GM12873 (cell line): ENCODE results near the gene CPNE5.

Experiments used
- CTCF ChIP-seq: IDR thresholded peaks from 2 replicates; pipeline ENCODE4 v1.5.1; 2012; ENCODE audit warnings: low read depth, mild to moderate bottlenecking, moderate library complexity, low read length, control low read depth; ENCODE audit not compliant: insufficient read depth; ENCODE audit errors: missing control alignments

The CPNE5 gene

GRCh38 chr6:36800223-36801076 lies 38.8 kb downstream of the CPNE5 start:
- TF ChIP-seq CTCF = no peak

DNA sequence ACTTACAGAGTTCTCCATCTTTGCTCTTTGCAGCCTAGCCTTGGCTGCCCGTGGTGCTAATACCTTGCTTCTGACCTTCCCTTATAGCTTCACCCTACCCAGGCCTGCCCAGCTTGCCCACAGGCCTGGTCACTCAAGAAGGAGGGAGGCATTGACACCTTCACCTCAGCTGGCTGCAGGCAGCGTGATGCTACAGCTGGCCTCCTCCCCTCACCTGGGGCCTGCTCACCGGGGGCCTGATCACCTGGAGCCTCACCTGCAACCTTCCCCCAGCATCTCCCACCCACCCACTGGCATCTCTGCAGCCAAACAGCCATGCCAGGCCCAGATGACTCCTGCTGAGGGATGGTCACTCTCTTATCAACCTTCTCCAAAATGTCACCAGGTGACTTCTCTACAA lies 40.4 kb downstream of the CPNE5 start:
- no peak for TF ChIP-seq CTCF

DNA sequence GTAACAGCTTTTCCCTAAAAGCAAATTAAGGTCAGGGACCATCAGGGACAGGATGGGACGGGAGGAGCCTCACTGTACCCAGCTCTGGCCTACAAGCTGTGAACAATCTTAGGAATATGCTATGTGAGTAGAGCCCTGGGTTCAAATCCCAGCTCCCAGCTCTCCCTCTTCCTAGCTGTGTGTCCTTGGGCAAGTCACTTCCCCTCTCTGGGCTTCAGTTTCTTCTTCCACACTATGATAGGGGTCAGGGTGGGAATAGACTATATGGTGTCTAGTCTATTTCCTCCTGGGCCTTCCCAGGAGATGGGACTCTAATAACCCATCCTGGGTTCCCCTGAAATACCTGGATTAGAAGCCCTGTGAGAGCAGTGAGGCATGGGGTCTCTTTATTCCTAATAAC lies 41.6 kb downstream of the CPNE5 start:
- TF ChIP-seq CTCF = no peak

DNA sequence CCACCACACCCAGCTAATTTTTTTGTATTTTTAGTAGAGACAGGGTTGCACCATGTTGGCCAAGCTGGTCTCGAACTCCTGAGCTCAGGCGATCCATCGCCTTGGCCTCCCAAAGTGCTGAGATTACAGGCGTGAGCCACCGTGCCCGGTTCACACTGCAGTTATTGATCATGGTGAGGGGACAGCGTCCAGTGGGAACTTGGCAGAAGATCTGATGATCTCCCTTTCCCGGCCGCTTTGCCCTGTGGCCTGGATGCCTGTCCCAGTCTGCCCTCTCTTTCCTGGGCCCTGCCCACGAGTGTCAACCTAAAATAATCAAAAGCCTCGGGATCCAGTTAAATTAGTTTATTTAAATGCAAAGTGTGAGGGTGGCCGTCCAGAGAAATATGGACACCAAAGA lies 42.2 kb downstream of the CPNE5 start:
- no peak for TF ChIP-seq CTCF

- no peak for TF ChIP-seq CTCF
Measured at GRCh38 chr6:36794713-36795065, 44.6 kb downstream of the CPNE5 start.

DNA sequence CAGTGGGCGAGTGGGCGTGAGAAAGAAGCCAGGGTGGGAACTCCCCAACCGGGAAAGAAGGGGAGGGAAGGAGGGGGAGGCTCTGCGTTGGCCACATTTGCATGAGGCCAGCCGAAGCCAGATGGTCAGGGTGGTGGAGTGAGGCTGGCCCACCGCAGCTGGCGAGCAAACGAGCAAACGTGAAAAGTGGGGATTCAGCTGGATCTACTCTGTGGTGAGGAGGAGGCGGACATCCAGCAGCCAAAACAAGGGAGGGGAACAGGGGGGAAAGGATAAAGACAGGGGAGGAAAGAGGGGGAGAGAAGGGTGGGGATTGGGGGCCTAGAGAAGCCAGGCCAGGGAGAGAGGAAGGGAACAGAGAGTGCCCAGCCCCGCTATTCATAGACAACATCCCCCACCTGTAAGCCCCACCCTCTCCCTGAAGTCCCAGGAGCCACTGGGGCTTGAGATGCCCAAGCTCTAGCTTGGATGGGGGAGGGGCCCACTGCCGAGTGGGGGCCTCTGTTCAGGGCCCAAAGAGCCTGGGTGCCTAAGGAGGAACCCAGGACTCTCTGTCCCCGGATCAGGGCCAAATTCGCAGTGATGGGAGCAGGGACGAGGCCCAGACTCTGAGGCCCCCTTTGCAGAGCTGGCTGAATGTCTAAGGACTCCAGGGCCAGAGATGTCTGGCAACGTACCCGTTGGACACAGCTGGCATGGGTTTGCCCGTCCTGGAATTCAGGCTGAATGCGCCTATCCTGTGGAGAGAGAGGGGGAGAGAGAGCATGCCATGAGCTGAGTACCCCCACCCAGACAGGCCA lies 45.1 kb downstream of the CPNE5 start:
- TF ChIP-seq CTCF = no peak

- TF ChIP-seq CTCF = no peak
Measured at GRCh38 chr6:36793296-36793912, 45.8 kb downstream of the CPNE5 start.
